ENCODE data around the gene DPP10. TPM values are rescaled to one million over a fixed set of nuclear protein-coding genes. Genes with fewer than 3 reads are reported as not detected.

Gene DPP10
- total RNA-seq, 1 donor from 2014 or later, result 6.5 TPM

DNA sequence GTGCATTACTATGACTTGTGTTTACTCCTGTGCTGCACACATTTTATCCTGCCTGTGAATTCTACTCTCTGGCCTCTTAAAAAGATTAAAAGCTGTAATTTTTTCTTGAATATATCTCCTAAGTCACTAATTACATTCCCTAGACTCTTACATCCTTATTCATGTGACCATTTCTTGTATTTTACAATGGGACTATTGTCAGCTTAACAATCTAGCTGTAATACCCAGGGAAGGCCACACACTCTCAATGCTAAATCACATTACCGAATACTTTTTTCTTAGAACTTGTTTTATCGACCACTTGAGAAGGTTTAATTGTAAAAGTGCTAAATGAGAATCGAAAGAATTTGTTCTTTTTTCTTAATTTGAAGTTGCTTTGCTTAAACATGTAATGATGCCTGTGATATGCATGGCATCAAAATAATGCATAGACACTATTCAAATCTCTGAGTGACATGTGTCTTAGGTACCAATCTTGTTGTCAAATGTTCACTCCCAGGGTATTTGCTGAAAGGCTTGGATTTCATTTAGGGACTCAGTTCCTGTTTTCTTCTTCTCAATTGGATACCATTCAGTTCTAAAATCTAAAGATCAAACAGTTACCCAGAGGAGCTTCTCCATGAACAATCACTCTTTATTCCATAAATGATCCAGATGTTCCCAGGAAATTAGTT is 498.5 kb downstream of the DPP10 start:
- H3K4me1 Mint-ChIP-seq, result peaks cover 6% of the 10 kb centered on the region
- H3K27ac Mint-ChIP-seq, result no peak overlapping the region
- Histone ChIP-seq H3K36me3 (no peaks in the 10 kb centered on the region), H3K9ac (no peak overlapping the region), H3K4me2 (peak overlapping the region; percentile 16), H3K9me3 (ENCODE audit: low read depth) (no peaks in the 10 kb centered on the region), H3K27ac (peak overlapping the region; percentile 18), H3F3A (ENCODE audit: low read depth) (no peaks in the 10 kb centered on the region), H3K27me3 (no peaks in the 10 kb centered on the region), H3K4me3 (no peak overlapping the region), H3K4me1 (peaks cover 7% of the 10 kb centered on the region), H3K79me2 (ENCODE audit: low read depth) (no peaks in the 10 kb centered on the region), H4K20me1 (ENCODE audit: low read depth) (no peaks in the 10 kb centered on the region), H2AFZ (replicated peaks) (no peak overlapping the region)
- H3K36me3 Mint-ChIP-seq, result no peaks in the 10 kb centered on the region
- no peaks in the 10 kb centered on the region for H3K27me3 Mint-ChIP-seq (ENCODE audit: insufficient read depth, low read depth)
- no peak overlapping the region for H3K4me3 Mint-ChIP-seq
- TF ChIP-seq, protein P1, sequence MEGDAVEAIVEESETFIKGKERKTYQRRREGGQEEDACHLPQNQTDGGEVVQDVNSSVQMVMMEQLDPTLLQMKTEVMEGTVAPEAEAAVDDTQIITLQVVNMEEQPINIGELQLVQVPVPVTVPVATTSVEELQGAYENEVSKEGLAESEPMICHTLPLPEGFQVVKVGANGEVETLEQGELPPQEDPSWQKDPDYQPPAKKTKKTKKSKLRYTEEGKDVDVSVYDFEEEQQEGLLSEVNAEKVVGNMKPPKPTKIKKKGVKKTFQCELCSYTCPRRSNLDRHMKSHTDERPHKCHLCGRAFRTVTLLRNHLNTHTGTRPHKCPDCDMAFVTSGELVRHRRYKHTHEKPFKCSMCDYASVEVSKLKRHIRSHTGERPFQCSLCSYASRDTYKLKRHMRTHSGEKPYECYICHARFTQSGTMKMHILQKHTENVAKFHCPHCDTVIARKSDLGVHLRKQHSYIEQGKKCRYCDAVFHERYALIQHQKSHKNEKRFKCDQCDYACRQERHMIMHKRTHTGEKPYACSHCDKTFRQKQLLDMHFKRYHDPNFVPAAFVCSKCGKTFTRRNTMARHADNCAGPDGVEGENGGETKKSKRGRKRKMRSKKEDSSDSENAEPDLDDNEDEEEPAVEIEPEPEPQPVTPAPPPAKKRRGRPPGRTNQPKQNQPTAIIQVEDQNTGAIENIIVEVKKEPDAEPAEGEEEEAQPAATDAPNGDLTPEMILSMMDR (IDR thresholded peaks at IDR 0.05), result no peak
- TF ChIP-seq EZH2 (IDR thresholded peaks at IDR 0.05) (no peak), EZH2phosphoT487 (IDR thresholded peaks at IDR 0.05) (no peak)
- DNase-seq (ENCODE audit: low spot score), result no peak
- no peaks in the 10 kb centered on the region for H3K9me3 Mint-ChIP-seq

GRCh38 chr2:114949228-114949804 is 506.9 kb downstream of the DPP10 start:
- TF ChIP-seq EZH2phosphoT487 (IDR thresholded peaks at IDR 0.05) (no peak), EZH2 (IDR thresholded peaks at IDR 0.05) (no peak)
- TF ChIP-seq, protein P1 (IDR thresholded peaks at IDR 0.05), result no peak
- Histone ChIP-seq H3F3A (ENCODE audit: low read depth) (no peaks in the 10 kb centered on the region), H3K4me2 (no peak overlapping the region), H3K27ac (no peak overlapping the region), H3K27me3 (no peaks in the 10 kb centered on the region), H4K20me1 (ENCODE audit: low read depth) (no peaks in the 10 kb centered on the region), H3K36me3 (no peaks in the 10 kb centered on the region), H3K4me1 (no peaks in the 10 kb centered on the region), H3K4me3 (no peak overlapping the region), H2AFZ (replicated peaks) (no peak overlapping the region), H3K9ac (no peak overlapping the region), H3K79me2 (ENCODE audit: low read depth) (no peaks in the 10 kb centered on the region), H3K9me3 (ENCODE audit: low read depth) (no peaks in the 10 kb centered on the region)
- DNase-seq (ENCODE audit: low spot score), result no peak
- Mint-ChIP-seq H3K9me3 (no peaks in the 10 kb centered on the region), H3K36me3 (no peaks in the 10 kb centered on the region), H3K4me1 (no peaks in the 10 kb centered on the region), H3K27ac (no peak overlapping the region), H3K4me3 (no peak overlapping the region), H3K27me3 (ENCODE audit: insufficient read depth, low read depth) (no peaks in the 10 kb centered on the region)

DNA sequence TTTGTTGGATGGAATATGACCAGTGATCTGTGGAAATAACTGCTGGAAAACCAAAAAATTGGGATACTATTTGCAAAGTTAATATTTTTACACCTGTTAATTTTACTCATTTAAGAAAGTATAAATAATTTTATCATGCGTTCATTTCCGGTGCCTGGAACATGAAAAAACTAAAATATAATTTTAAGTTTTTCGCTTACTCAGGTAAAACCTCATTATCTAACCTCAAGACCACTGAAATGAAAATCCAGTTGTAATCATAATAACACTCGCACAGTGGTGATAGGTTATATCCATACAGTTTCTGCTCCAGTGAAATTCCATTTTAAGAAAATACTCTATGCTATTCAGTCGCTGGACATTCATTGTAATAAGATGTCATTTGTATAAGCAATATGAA is 517.9 kb downstream of the DPP10 start:
- TF ChIP-seq EZH2phosphoT487 (IDR thresholded peaks at IDR 0.05), result no peak
- TF ChIP-seq, protein P1 (IDR thresholded peaks at IDR 0.05), result no peak
- TF ChIP-seq EZH2 (IDR thresholded peaks at IDR 0.05), result no peak
- Histone ChIP-seq H3F3A (ENCODE audit: low read depth) (no peaks in the 10 kb centered on the region), H3K27me3 (no peaks in the 10 kb centered on the region), H3K9ac (no peak overlapping the region), H3K79me2 (ENCODE audit: low read depth) (no peaks in the 10 kb centered on the region), H4K20me1 (ENCODE audit: low read depth) (no peaks in the 10 kb centered on the region), H3K4me1 (peaks cover 5% of the 10 kb centered on the region), H3K4me3 (no peak overlapping the region), H3K27ac (no peak overlapping the region), H2AFZ (replicated peaks) (no peak overlapping the region), H3K36me3 (no peaks in the 10 kb centered on the region), H3K9me3 (ENCODE audit: low read depth) (peaks cover 6% of the 10 kb centered on the region), H3K4me2 (no peak overlapping the region)
- Mint-ChIP-seq H3K4me1 (peaks cover 5% of the 10 kb centered on the region), H3K9me3 (peaks cover 8% of the 10 kb centered on the region), H3K36me3 (no peaks in the 10 kb centered on the region), H3K27me3 (ENCODE audit: insufficient read depth, low read depth) (peaks cover 2% of the 10 kb centered on the region), H3K4me3 (no peak overlapping the region), H3K27ac (no peak overlapping the region)
- DNase-seq (ENCODE audit: low spot score), result no peak

Data from neural progenitor cell (in vitro differentiated cells).